GM19324 (cell line): Measurements from ENCODE around the gene SIRT1.
"Not testable (repeated sequence)": the region's sequence is repeated elsewhere in the genome, so short reads cannot be mapped to it uniquely, and the experiment has no call there.

Experiments
- ATAC-seq: cut with Tn5 transposase; IDR thresholded peaks from one replicate; pipeline ENCODE4 v1.9.1; 2021; ENCODE audit warnings: mild to moderate bottlenecking, moderate library complexity; ENCODE audit not compliant: unreplicated experiment, low FRiP score

The SIRT1 gene

GRCh38 chr10:67875340-67876238 lies 8.9 kb upstream of the SIRT1 start:
- ATAC-seq = no peak

- not testable (repeated sequence) for ATAC-seq
Observed at GRCh38 chr10:67877421-67877820, 7.0 kb upstream of the SIRT1 start.

DNA sequence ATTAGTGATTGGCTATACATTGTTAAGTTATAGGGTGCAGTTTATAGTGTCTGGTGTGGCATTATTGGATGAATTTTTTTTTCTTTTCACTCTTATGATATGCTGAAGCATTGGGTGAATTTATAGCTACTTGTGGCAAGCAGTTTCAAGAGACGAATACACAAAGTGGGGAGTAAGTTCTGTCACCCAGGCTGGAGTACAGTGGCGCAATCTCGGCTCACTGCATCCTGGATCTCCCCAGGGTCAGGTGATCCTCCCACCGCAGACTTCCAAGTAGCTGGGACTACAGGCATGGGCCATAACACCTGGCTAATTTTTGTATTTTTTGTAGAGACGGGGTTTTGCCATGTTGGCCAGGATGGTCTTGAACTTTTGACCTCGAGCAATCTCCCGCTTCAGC lies 6.3 kb upstream of the SIRT1 start:
- no peak for ATAC-seq

DNA sequence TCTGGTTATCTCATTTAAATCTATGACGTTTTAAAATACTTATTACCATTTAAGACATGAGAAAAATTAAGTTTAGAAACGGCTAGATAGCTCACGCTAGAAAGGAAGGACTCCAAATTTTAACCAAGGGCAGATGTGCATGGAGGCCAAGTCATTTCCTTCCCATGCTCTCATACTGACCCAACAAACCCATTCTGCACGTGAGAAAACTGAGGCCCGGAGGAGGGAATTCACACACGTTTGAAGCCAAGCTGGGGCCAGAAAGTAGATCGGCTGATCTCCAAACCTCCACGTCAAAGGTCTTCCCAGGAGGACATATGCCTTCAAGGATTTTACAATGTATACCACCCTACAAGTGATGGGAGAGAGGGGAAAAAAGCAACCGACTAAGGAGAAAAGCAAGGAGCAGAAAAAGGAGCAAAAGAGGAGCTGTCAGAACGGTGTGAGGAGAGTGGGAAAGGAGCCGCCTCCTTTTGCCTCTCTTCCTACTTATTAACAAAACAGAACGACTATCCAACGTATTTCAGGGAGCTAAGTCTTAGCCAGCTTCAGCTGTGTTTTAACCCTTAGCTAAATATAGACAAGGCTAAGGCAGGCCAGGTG lies 645 bp upstream of the SIRT1 start:
- ATAC-seq = no peak

GRCh38 chr10:67884842-67885670 lies 600 bp downstream of the SIRT1 start:
- peak; percentile 65 for ATAC-seq

- ATAC-seq = no peak
Observed at GRCh38 chr10:67893637-67894036, 9.2 kb downstream of the SIRT1 start.

DNA sequence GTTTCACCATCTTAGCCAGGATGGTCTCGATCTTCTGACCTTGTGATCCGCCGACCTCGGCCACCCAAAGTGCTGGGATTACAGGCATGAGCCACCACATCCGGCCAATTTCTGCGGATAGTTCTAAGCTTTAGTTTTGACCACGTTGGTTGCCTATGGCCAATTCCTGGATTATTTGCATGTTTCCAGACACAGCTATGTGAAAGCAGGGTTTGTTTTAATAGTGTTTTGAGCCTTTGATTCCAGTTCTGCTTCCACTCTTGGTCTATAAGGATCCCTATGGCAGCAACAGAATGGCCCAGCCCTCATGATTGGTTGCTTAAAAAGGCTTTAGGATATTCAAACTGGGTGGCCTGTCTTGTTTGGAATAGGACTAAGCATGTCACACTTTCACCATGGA lies 19.1 kb downstream of the SIRT1 start:
- ATAC-seq = no peak

- ATAC-seq = no peak
Observed at GRCh38 chr10:67912331-67912946, 28.0 kb downstream of the SIRT1 start.

GRCh38 chr10:67914777-67915340 lies 30.4 kb downstream of the SIRT1 start:
- ATAC-seq = no peak

DNA sequence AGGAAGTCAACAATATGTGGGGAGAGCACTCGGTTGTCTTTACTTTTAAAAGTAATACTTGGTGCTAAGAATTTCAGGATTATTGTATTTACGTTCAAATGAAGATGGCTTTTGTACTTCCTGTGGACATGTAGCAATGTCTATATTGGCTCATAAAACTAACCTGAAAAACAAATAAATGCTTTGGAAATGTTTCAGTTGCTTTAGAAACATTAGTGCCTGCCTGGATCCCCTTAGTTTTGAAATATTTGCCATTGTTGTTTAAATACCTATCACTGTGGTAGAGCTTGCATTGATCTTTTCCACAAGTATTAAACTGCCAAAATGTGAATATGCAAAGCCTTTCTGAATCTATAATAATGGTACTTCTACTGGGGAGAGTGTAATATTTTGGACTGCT lies 32.7 kb downstream of the SIRT1 start:
- ATAC-seq = no peak

DNA sequence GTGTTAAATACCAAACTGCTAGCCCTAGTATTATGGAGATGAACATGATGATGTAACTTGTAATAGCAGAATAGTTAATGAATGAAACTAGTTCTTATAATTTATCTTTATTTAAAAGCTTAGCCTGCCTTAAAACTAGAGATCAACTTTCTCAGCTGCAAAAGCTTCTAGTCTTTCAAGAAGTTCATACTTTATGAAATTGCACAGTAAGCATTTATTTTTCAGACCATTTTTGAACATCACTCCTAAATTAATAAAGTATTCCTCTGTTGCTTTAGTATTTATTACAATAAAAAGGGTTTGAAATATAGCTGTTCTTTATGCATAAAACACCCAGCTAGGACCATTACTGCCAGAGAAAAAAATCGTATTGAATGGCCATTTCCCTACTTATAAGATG lies 33.2 kb downstream of the SIRT1 start:
- ATAC-seq = no peak

DNA sequence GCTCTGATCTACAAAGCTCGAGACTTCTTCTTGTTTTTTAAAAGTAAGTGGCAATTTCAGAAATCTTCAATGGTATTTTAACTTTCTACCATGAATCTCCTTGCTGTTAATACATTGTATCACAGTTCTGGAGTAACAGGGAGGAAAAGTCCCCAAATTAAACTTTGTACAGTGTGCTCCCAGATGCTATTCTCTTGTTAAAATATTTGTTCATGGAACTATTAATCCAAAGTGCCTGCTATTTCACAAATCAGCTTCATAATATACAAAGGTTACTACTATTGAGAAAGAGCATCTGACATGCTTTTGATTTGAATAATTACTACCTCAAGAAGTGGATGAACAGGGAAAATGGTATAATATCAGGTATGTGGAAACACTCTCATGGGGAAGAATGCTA lies 36.6 kb downstream of the SIRT1 start:
- no peak for ATAC-seq

DNA sequence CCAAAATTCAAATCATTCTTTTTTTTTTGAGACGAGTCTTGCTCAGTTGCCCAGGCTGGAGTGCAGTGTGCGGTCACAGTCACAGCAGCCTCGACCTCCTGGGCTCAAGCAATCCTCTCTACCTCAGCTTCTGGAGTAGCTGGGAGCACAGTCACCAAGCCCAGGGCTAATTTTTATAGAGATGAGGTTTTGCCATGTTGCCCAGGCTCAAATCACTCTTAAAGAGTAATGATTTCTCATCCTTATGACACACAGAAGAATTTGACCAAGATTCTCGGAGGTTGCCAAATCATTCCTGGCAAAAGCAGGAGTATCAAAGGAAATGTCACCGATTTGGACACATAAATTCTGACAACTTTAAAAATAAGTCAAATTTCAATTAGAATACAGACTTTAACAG lies 39.1 kb downstream of the SIRT1 start:
- no peak for ATAC-seq

DNA sequence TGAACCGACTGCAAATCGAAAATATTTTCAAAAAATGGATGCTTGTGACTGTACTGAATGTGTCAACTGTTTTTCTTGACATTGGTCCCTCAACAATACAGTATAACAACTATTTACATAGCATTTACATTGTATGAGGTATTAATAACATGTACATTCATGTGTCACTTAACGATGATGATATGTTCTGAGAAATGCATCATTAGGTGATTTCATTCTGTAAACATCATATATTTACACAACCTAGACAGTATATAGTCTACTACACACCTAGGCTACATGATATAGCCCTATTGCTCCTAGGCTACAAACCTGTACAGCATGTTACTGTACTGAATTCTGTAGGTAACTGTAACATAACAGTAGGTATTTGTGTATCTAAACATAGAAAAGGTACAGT lies 39.7 kb downstream of the SIRT1 start:
- no peak for ATAC-seq

DNA sequence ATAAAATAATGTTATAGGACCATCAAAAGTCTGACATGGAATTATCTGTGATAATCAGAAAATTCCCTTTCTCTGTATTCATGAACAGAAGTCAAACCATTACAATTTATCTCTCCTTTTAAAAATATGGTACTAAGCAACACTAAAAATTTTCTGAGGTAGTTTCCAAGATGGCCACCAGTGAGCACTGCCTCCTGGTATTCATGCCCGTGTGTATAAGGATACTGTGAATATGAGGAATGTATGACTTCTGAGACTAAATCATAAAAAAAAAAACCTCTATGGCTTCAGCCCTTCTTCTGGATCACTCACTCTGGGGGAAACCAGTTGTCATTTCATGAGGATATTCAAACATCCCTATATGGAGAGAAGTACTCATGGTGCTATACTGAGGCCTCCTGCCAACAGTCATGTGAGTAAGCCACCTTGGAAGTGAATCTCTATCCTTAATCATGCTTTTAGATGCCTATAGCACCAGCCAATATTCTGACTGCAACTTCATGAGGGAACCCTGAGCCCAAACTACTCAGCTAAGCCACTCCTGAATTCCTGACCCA lies 41.1 kb downstream of the SIRT1 start:
- ATAC-seq = no peak

GRCh38 chr10:67926951-67927350 lies 42.5 kb downstream of the SIRT1 start:
- no peak for ATAC-seq

- ATAC-seq = no peak
Observed at GRCh38 chr10:67933199-67933598, 48.7 kb downstream of the SIRT1 start.

DNA sequence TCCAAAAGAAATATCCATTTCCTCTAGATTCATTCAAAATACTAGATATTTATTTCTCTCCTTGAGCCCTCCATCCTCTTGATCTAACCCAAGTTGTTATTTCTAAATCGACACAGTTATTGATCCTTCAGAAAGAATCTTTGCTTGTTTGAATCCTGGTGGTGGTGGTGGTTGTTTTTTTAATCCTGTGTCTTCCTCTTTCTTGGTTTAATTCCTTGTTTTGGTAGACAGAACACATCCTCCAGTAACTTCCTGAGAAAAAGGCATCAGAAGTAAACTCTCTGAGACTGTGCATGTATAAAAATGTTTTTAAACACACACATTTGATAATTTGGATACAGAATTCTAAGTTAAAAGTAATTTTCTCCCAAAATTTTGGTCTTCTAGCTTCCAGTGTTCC lies 49.9 kb downstream of the SIRT1 start:
- no peak for ATAC-seq

DNA sequence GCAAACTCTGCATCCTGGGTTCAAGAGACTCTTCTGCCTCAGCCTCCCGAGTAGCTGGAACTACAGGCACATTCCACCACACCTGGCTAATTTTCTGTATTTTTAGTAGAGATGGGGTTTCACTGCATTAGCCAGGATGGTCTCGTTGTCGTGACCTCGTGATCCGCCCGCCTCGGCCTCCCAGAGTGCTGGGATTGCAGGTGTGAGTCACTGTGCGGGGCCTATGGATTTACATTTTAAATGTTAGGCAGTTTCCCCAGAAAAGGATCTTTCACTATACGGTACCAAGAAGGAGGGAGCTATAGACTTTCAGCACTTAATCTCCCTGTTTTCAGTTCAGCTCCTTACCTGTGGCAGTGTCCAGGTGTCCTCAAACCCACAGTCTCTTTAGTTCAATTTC lies 50.8 kb downstream of the SIRT1 start:
- no peak for ATAC-seq

DNA sequence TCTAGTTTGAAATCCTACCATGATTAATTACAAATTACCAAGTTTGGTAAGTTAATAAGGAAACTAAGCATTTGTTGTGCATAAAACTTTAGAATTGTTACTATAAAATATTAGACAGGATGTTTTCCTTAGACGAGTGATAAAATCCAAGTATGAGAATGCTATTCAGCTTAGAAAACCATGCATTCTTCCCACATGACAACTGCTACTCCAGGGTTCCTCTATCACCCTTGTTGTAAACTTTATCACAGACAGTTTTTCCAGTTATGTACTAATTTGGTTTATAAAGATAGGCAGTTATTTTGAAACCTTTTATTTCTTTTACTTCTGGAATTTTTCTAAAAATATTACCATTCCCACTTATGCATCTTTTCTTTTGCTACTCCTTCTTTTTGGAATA lies 52.0 kb downstream of the SIRT1 start:
- ATAC-seq = no peak
